Effector memory CD4-positive, alpha-beta T cell (primary cell): ENCODE measurements around the gene PHF13.
"Not testable (repeated sequence)": the region's sequence is repeated elsewhere in the genome, so short reads cannot be mapped to it uniquely, and the experiment has no call there.

Experiments
- DNase-seq, 3 donors: peaks; one replicate each; pipeline ENCODE4 v3.0.0-alpha.2; 2020
- H3K27ac ChIP-seq: 2 replicates; pipeline ENCODE4 v1.7.0; 2013; ENCODE audit warnings: mild to moderate bottlenecking, low read length, moderate library complexity; ENCODE audit not compliant: insufficient read depth, poor library complexity, severe bottlenecking
- H3K27me3 ChIP-seq: replicated peaks from 2 replicates; pipeline ENCODE4 v1.7.0; 2013; ENCODE audit warnings: mild to moderate bottlenecking, low read length; ENCODE audit not compliant: insufficient read depth, control insufficient read depth, poor library complexity, severe bottlenecking
- H3K36me3 ChIP-seq: 2 replicates; pipeline ENCODE4 v1.7.0; 2013; ENCODE audit warnings: mild to moderate bottlenecking, low read length, moderate library complexity; ENCODE audit not compliant: control insufficient read depth, insufficient read depth
- H3K4me1 ChIP-seq: 2 replicates; pipeline ENCODE4 v1.7.0; 2013; ENCODE audit warnings: low read length, mild to moderate bottlenecking; ENCODE audit not compliant: control insufficient read depth, insufficient read depth, poor library complexity, severe bottlenecking
- H3K4me3 ChIP-seq: 2 replicates; pipeline ENCODE4 v1.7.0; 2013; ENCODE audit warnings: low read length, low read depth, mild to moderate bottlenecking; ENCODE audit not compliant: insufficient read depth, poor library complexity, severe bottlenecking
- H3K9me3 ChIP-seq: 2 replicates; pipeline ENCODE4 v1.7.0; 2013; ENCODE audit warnings: mild to moderate bottlenecking, low read length, moderate library complexity; ENCODE audit not compliant: control insufficient read depth

The PHF13 gene

GRCh38 chr1:6630027-6630426 lies 16.5 kb downstream of the PHF13 start:
- peaks cover 38% of the 10 kb centered on the region for H3K36me3 ChIP-seq
- H3K9me3 ChIP-seq: no peaks in the 10 kb centered on the region
- H3K4me3 ChIP-seq: no peak overlapping the region
- DNase-seq: no peak
- peaks cover 14% of the 10 kb centered on the region for H3K4me1 ChIP-seq
- no peak overlapping the region for H3K27ac ChIP-seq
- H3K27me3 ChIP-seq: no peaks in the 10 kb centered on the region

- H3K9me3 ChIP-seq: no peaks in the 10 kb centered on the region
- no peak overlapping the region for H3K27ac ChIP-seq
- H3K4me3 ChIP-seq: no peak overlapping the region
- H3K36me3 ChIP-seq: peaks cover 48% of the 10 kb centered on the region
- no peak for DNase-seq
- peaks cover 8% of the 10 kb centered on the region for H3K4me1 ChIP-seq
- no peaks in the 10 kb centered on the region for H3K27me3 ChIP-seq
These were observed 17.5 kb downstream of the PHF13 start for GRCh38 chr1:6631058-6631457.

GRCh38 chr1:6632588-6633514 lies 19.3 kb downstream of the PHF13 start:
- H3K4me1 ChIP-seq: no peaks in the 10 kb centered on the region

GRCh38 chr1:6634371-6635052 lies 21.0 kb downstream of the PHF13 start:
- Histone ChIP-seq H3K4me1 (no peaks in the 10 kb centered on the region), H3K36me3 (peaks cover 75% of the 10 kb centered on the region), H3K27ac (no peak overlapping the region), H3K9me3 (no peaks in the 10 kb centered on the region), H3K27me3 (no peaks in the 10 kb centered on the region), H3K4me3 (no peak overlapping the region)
- DNase-seq: no peak

More at GRCh38 chr1:6632588-6633514, 19.3 kb downstream of the PHF13 start:
- Histone ChIP-seq H3K36me3 (peaks cover 64% of the 10 kb centered on the region), H3K27ac (no peak overlapping the region), H3K9me3 (no peaks in the 10 kb centered on the region), H3K27me3 (no peaks in the 10 kb centered on the region), H3K4me3 (no peak overlapping the region)
- no peak for DNase-seq

- no peaks in the 10 kb centered on the region for H3K4me1 ChIP-seq
- no peak for DNase-seq
- no peaks in the 10 kb centered on the region for H3K27me3 ChIP-seq
- H3K9me3 ChIP-seq: no peaks in the 10 kb centered on the region
- no peak overlapping the region for H3K27ac ChIP-seq
- H3K36me3 ChIP-seq: peaks cover 74% of the 10 kb centered on the region
- no peak overlapping the region for H3K4me3 ChIP-seq
These were observed 21.8 kb downstream of the PHF13 start for GRCh38 chr1:6635161-6635909.

GRCh38 chr1:6635910-6636760 lies 22.6 kb downstream of the PHF13 start:
- no peak overlapping the region for H3K27ac ChIP-seq
- H3K4me3 ChIP-seq: no peak overlapping the region
- DNase-seq: no peak
- peaks cover 70% of the 10 kb centered on the region for H3K36me3 ChIP-seq
- no peaks in the 10 kb centered on the region for H3K9me3 ChIP-seq
- no peaks in the 10 kb centered on the region for H3K4me1 ChIP-seq
- no peaks in the 10 kb centered on the region for H3K27me3 ChIP-seq

- not testable (repeated sequence) for DNase-seq, H3K9me3 ChIP-seq, H3K27me3 ChIP-seq, H3K27ac ChIP-seq, H3K4me3 ChIP-seq, H3K4me1 ChIP-seq
- peaks cover 70% of the 10 kb centered on the region for H3K36me3 ChIP-seq
These were observed 23.2 kb downstream of the PHF13 start for GRCh38 chr1:6636778-6637177.

GRCh38 chr1:6637770-6638169 lies 24.2 kb downstream of the PHF13 start:
- Histone ChIP-seq H3K4me3 (no peak overlapping the region), H3K9me3 (no peaks in the 10 kb centered on the region), H3K4me1 (no peaks in the 10 kb centered on the region), H3K27ac (no peak overlapping the region), H3K36me3 (peaks cover 64% of the 10 kb centered on the region), H3K27me3 (no peaks in the 10 kb centered on the region)
- DNase-seq: no peak

GRCh38 chr1:6638226-6638625 lies 24.7 kb downstream of the PHF13 start:
- H3K36me3 ChIP-seq: peaks cover 59% of the 10 kb centered on the region
- H3K4me3 ChIP-seq: no peak overlapping the region
- no peak overlapping the region for H3K27ac ChIP-seq
- H3K4me1 ChIP-seq: no peaks in the 10 kb centered on the region
- no peaks in the 10 kb centered on the region for H3K9me3 ChIP-seq
- DNase-seq: no peak
- no peaks in the 10 kb centered on the region for H3K27me3 ChIP-seq
